ENCODE results near the gene PRKN.

DNA sequence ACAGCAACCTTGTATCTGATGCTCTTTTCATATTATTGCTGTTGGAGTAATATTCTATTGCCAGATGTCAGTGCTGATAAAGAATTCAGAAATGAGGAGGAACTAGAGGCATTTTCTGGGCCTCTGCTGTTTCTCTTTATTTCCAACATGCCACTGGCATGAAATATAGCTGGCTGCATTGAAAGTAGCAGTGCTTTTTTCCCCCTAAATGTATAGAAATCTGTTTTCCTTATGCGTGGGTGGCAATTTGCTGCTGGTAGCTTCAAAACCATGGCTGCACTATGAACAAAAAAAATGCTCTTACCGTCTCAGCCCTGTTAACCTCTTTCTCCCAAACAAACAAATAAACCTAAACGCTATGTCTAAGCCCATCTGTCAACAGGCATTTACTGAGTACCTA, 1011.4 kb downstream of the PRKN start:
- TF ChIP-seq, protein P1, sequence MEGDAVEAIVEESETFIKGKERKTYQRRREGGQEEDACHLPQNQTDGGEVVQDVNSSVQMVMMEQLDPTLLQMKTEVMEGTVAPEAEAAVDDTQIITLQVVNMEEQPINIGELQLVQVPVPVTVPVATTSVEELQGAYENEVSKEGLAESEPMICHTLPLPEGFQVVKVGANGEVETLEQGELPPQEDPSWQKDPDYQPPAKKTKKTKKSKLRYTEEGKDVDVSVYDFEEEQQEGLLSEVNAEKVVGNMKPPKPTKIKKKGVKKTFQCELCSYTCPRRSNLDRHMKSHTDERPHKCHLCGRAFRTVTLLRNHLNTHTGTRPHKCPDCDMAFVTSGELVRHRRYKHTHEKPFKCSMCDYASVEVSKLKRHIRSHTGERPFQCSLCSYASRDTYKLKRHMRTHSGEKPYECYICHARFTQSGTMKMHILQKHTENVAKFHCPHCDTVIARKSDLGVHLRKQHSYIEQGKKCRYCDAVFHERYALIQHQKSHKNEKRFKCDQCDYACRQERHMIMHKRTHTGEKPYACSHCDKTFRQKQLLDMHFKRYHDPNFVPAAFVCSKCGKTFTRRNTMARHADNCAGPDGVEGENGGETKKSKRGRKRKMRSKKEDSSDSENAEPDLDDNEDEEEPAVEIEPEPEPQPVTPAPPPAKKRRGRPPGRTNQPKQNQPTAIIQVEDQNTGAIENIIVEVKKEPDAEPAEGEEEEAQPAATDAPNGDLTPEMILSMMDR (IDR thresholded peaks at IDR 0.05), result no peak
- no peak for TF ChIP-seq POLR2A (IDR thresholded peaks at IDR 0.05)
